ENCODE results near the gene TMEM87B. TPM values are rescaled to one million over a fixed set of nuclear protein-coding genes. Genes with fewer than 3 reads are reported as not detected.

Gene TMEM87B
- total RNA-seq, 1 experiment from 2014 or later = 10.5 TPM

- H2BK120ac ChIP-seq (ENCODE audit: low read depth, low read length, poor library complexity, severe bottlenecking) = no peak overlapping the region
- no peak overlapping the region for H4K8ac ChIP-seq (replicated peaks; ENCODE audit: insufficient read length, low read depth, low read length)
- no peak for DNase-seq
- H2BK20ac ChIP-seq (ENCODE audit: low read depth, low read length, poor library complexity, severe bottlenecking) = no peak overlapping the region
- H3K23ac ChIP-seq (ENCODE audit: insufficient read length, low read depth, low read length) = no peak overlapping the region
- H3T11ph ChIP-seq (ENCODE audit: low read length) = no peak overlapping the region
- H3K79me1 ChIP-seq (ENCODE audit: insufficient read depth, low read depth, low read length, poor library complexity, severe bottlenecking) = no peaks in the 10 kb centered on the region
- no peak overlapping the region for H3K27ac ChIP-seq (ENCODE audit: insufficient read length, low read depth, low read length)
- H3K56ac ChIP-seq (ENCODE audit: insufficient read length, low read depth, low read length) = no peak overlapping the region
- H3K9me3 Mint-ChIP-seq = no peaks in the 10 kb centered on the region; a peak in 1 of 5 replicates
- TF ChIP-seq, protein P1, sequence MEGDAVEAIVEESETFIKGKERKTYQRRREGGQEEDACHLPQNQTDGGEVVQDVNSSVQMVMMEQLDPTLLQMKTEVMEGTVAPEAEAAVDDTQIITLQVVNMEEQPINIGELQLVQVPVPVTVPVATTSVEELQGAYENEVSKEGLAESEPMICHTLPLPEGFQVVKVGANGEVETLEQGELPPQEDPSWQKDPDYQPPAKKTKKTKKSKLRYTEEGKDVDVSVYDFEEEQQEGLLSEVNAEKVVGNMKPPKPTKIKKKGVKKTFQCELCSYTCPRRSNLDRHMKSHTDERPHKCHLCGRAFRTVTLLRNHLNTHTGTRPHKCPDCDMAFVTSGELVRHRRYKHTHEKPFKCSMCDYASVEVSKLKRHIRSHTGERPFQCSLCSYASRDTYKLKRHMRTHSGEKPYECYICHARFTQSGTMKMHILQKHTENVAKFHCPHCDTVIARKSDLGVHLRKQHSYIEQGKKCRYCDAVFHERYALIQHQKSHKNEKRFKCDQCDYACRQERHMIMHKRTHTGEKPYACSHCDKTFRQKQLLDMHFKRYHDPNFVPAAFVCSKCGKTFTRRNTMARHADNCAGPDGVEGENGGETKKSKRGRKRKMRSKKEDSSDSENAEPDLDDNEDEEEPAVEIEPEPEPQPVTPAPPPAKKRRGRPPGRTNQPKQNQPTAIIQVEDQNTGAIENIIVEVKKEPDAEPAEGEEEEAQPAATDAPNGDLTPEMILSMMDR (conservative IDR thresholded peaks at IDR 0.05) = no peak
- H3K4me1 Mint-ChIP-seq = peaks cover 6 to 11% of the 10 kb centered on the region in 2 experiments
- no peak overlapping the region for H3K27ac Mint-ChIP-seq
- no peak overlapping the region for H2AFZ ChIP-seq (ENCODE audit: low read length)
- no peak overlapping the region for H3K18ac ChIP-seq (ENCODE audit: insufficient read length, low read depth, low read length)
- H3K23me2 ChIP-seq (ENCODE audit: insufficient read length, low read depth, low read length, poor library complexity, severe bottlenecking) = peaks cover 3% of the 10 kb centered on the region
- H4K91ac ChIP-seq (ENCODE audit: insufficient read length, low read depth, low read length) = no peak overlapping the region
- no peak overlapping the region for H3K14ac ChIP-seq (ENCODE audit: insufficient read depth, low read length)
- no peak overlapping the region for H2BK12ac ChIP-seq (ENCODE audit: insufficient read length, low read depth, low read length)
- H3K4me3 Mint-ChIP-seq = no peak overlapping the region
- no peak overlapping the region for H4K5ac ChIP-seq (ENCODE audit: insufficient read length, low read depth, low read length)
- no peaks in the 10 kb centered on the region for H3K4me1 ChIP-seq (ENCODE audit: insufficient read depth, low read length)
- no CpG with 5 or more reads among the region's 5 CpGs for WGBS (ENCODE audit: extremely low coverage, insufficient read length, low lambda C conversion rate)
- H3K4ac ChIP-seq (ENCODE audit: low read depth, low read length) = no peak overlapping the region
- H2BK15ac ChIP-seq (ENCODE audit: low read depth, low read length) = no peak overlapping the region
- H4K20me1 ChIP-seq (ENCODE audit: control insufficient read depth, insufficient read depth, insufficient read length) = no peaks in the 10 kb centered on the region
- no peaks in the 10 kb centered on the region for H3K9me3 ChIP-seq (ENCODE audit: control insufficient read depth, low read depth, low read length)
- peaks cover 12% of the 10 kb centered on the region for H3K27me3 ChIP-seq (ENCODE audit: insufficient read depth, low read length)
- H2BK5ac ChIP-seq (ENCODE audit: insufficient read length, low read length) = no peak overlapping the region
- peaks cover 0 to 2% (median 0%) of the 10 kb centered on the region in 3 experiments; a peak in 2 of 7 replicates for H3K36me3 Mint-ChIP-seq (ENCODE audit: insufficient read depth in 1 of 3, low read depth in 3 of 3)
- H3K9ac ChIP-seq (ENCODE audit: extremely low read depth, insufficient read length, low read length) = no peak overlapping the region
- H3K27me3 Mint-ChIP-seq (ENCODE audit: low read depth) = peaks cover 43% of the 10 kb centered on the region
- H3K4me2 ChIP-seq (ENCODE audit: insufficient read depth, insufficient read length, low read length) = no peak overlapping the region
- H3K79me2 ChIP-seq (ENCODE audit: insufficient read depth, low read length) = no peaks in the 10 kb centered on the region
- no peak overlapping the region for H2AK5ac ChIP-seq (ENCODE audit: insufficient read length, low read length)
These were observed 88.1 kb downstream of the TMEM87B start for GRCh38 chr2:112143150-112143549.
